ENCODE results near the gene ZFP92.
"Not testable (repeated sequence)": the region's sequence is repeated elsewhere in the genome, so short reads cannot be mapped to it uniquely, and the experiment has no call there.

Gene ZFP92

DNA sequence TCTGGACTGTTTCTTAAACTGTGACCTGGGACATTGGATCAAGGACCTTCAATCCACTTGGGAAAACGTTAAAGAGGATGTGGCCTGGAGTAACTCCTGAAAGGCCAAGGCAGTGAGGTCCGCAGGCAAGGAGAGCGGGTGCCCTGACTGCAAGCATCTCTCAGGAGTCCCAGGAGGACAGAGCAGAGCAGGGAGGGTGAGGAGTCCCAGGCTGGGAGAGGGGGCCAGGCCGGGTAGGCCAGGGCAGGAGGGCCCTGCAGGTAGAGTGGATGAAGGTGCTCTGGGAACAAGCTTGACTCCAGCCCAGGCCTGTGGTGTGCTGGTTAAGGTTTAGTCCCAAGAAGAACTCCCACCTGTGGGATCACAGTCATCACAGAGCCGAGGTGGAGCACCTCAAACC is 23.9 kb upstream of the ZFP92 start:
- H3K79me2 ChIP-seq (ENCODE audit: control insufficient read depth, insufficient read depth, low read length, unreplicated experiment): no peaks in the 10 kb centered on the region
- no peaks in the 10 kb centered on the region for H3K36me3 ChIP-seq (ENCODE audit: insufficient read depth, low read length)
- H2AFZ ChIP-seq (ENCODE audit: low read length, unreplicated experiment): no peak overlapping the region
- no peaks in the 10 kb centered on the region for H3K4me1 ChIP-seq (ENCODE audit: control insufficient read depth, insufficient read depth, low read length, unreplicated experiment)
- H3K27me3 ChIP-seq (ENCODE audit: insufficient read depth, low read length): no peaks in the 10 kb centered on the region
- no peak overlapping the region for H3K27ac ChIP-seq (ENCODE audit: low read depth, low read length)
- H3K4me3 ChIP-seq (ENCODE audit: low read depth, low read length): no peak overlapping the region

GRCh38 chrX:153387987-153388721 is 23.1 kb upstream of the ZFP92 start:
- Histone ChIP-seq H3K36me3 (ENCODE audit: insufficient read depth, low read length) (no peaks in the 10 kb centered on the region), H3K79me2 (ENCODE audit: control insufficient read depth, insufficient read depth, low read length, unreplicated experiment) (no peaks in the 10 kb centered on the region), H3K4me3 (ENCODE audit: low read depth, low read length) (no peak overlapping the region)

GRCh38 chrX:153388722-153389459 is 22.4 kb upstream of the ZFP92 start:
- Histone ChIP-seq H3K79me2 (ENCODE audit: control insufficient read depth, insufficient read depth, low read length, unreplicated experiment) (no peaks in the 10 kb centered on the region), H3K36me3 (ENCODE audit: insufficient read depth, low read length) (no peaks in the 10 kb centered on the region), H3K27me3 (ENCODE audit: insufficient read depth, low read length) (no peaks in the 10 kb centered on the region), H3K4me1 (ENCODE audit: control insufficient read depth, insufficient read depth, low read length, unreplicated experiment) (no peaks in the 10 kb centered on the region), H3K4me3 (ENCODE audit: low read depth, low read length) (no peak overlapping the region), H3K27ac (ENCODE audit: low read depth, low read length) (no peak overlapping the region), H2AFZ (ENCODE audit: low read length, unreplicated experiment) (no peak overlapping the region)

More at GRCh38 chrX:153387987-153388721, 23.1 kb upstream of the ZFP92 start:
- Histone ChIP-seq H2AFZ (ENCODE audit: low read length, unreplicated experiment) (no peak overlapping the region), H3K27ac (ENCODE audit: low read depth, low read length) (no peak overlapping the region), H3K27me3 (ENCODE audit: insufficient read depth, low read length) (no peaks in the 10 kb centered on the region), H3K4me1 (ENCODE audit: control insufficient read depth, insufficient read depth, low read length, unreplicated experiment) (no peaks in the 10 kb centered on the region)

DNA sequence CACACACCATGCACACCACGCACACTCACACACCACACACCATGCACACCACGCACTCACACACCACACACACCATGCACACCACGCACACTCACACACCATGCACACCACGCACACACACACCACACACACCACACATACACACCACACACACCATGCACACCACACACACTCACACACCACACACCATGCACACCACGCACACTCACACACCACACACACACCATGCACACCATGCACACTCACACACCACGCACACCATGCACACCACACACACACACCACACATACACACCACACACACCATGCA is 21.9 kb upstream of the ZFP92 start:
- not testable (repeated sequence) for H2AFZ ChIP-seq (ENCODE audit: low read length, unreplicated experiment); H3K36me3 ChIP-seq (ENCODE audit: insufficient read depth, low read length); H3K4me1 ChIP-seq (ENCODE audit: control insufficient read depth, insufficient read depth, low read length, unreplicated experiment); H3K4me3 ChIP-seq (ENCODE audit: low read depth, low read length); H3K27me3 ChIP-seq (ENCODE audit: insufficient read depth, low read length); H3K79me2 ChIP-seq (ENCODE audit: control insufficient read depth, insufficient read depth, low read length, unreplicated experiment); H3K27ac ChIP-seq (ENCODE audit: low read depth, low read length)

DNA sequence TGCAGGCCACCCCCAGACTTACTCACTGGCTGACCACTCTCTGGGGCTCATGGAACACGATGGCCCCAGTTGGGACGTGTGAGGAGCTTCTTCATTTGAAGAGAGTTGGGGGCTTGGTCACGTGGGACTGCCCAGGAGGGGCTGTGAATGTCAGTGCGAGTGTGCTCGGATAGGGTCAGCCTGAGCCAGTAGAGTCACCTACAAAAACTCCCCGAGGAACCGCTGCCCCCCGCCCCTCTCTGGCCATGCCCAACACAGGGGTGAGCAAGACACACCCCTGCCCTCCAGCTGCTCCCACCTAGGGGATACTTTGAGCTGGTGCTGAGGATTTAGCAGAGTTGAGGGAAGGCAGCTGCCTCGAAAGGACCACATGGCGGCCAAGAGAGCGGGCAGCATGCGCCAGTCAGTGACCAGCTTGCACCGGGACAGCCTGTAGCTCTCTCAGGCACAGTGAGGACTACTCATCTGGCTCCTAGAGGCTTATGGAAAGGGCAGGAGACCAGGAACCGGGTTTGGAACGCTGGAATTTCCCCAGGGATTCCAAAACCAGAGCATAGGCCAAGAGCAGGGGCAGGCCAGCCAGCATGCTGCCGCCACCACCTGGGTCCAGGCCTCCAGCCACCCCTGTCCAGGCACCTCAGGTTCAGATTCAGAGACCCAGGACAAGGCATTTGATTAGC is 18.5 kb upstream of the ZFP92 start:
- H3K27ac ChIP-seq (ENCODE audit: low read depth, low read length): no peak overlapping the region
- no peak overlapping the region for H2AFZ ChIP-seq (ENCODE audit: low read length, unreplicated experiment)
- H3K27me3 ChIP-seq (ENCODE audit: insufficient read depth, low read length): no peaks in the 10 kb centered on the region
- no peaks in the 10 kb centered on the region for H3K4me1 ChIP-seq (ENCODE audit: control insufficient read depth, insufficient read depth, low read length, unreplicated experiment)
- H3K79me2 ChIP-seq (ENCODE audit: control insufficient read depth, insufficient read depth, low read length, unreplicated experiment): no peaks in the 10 kb centered on the region
- H3K36me3 ChIP-seq (ENCODE audit: insufficient read depth, low read length): no peaks in the 10 kb centered on the region
- no peak overlapping the region for H3K4me3 ChIP-seq (ENCODE audit: low read depth, low read length)

- Histone ChIP-seq H2AFZ (ENCODE audit: low read length, unreplicated experiment) (no peak overlapping the region), H3K27me3 (ENCODE audit: insufficient read depth, low read length) (no peaks in the 10 kb centered on the region), H3K4me1 (ENCODE audit: control insufficient read depth, insufficient read depth, low read length, unreplicated experiment) (no peaks in the 10 kb centered on the region), H3K27ac (ENCODE audit: low read depth, low read length) (no peak overlapping the region), H3K4me3 (ENCODE audit: low read depth, low read length) (no peak overlapping the region), H3K36me3 (ENCODE audit: insufficient read depth, low read length) (no peaks in the 10 kb centered on the region), H3K79me2 (ENCODE audit: control insufficient read depth, insufficient read depth, low read length, unreplicated experiment) (no peaks in the 10 kb centered on the region)
These were observed 16.7 kb upstream of the ZFP92 start for GRCh38 chrX:153394612-153395011.

- H3K79me2 ChIP-seq (ENCODE audit: control insufficient read depth, insufficient read depth, low read length, unreplicated experiment): no peaks in the 10 kb centered on the region
- no peak overlapping the region for H3K4me3 ChIP-seq (ENCODE audit: low read depth, low read length)
- no peaks in the 10 kb centered on the region for H3K36me3 ChIP-seq (ENCODE audit: insufficient read depth, low read length)
- H3K27ac ChIP-seq (ENCODE audit: low read depth, low read length): no peak overlapping the region
- no peaks in the 10 kb centered on the region for H3K4me1 ChIP-seq (ENCODE audit: control insufficient read depth, insufficient read depth, low read length, unreplicated experiment)
- H3K27me3 ChIP-seq (ENCODE audit: insufficient read depth, low read length): no peaks in the 10 kb centered on the region
- no peak overlapping the region for H2AFZ ChIP-seq (ENCODE audit: low read length, unreplicated experiment)
These were observed 15.5 kb upstream of the ZFP92 start for GRCh38 chrX:153395613-153396319.

GRCh38 chrX:153396320-153397195 is 14.7 kb upstream of the ZFP92 start:
- no peak overlapping the region for H3K27ac ChIP-seq (ENCODE audit: low read depth, low read length)
- H3K4me1 ChIP-seq (ENCODE audit: control insufficient read depth, insufficient read depth, low read length, unreplicated experiment): no peaks in the 10 kb centered on the region
- H3K27me3 ChIP-seq (ENCODE audit: insufficient read depth, low read length): no peaks in the 10 kb centered on the region
- H3K79me2 ChIP-seq (ENCODE audit: control insufficient read depth, insufficient read depth, low read length, unreplicated experiment): no peaks in the 10 kb centered on the region
- no peaks in the 10 kb centered on the region for H3K36me3 ChIP-seq (ENCODE audit: insufficient read depth, low read length)
- H2AFZ ChIP-seq (ENCODE audit: low read length, unreplicated experiment): no peak overlapping the region
- H3K4me3 ChIP-seq (ENCODE audit: low read depth, low read length): no peak overlapping the region

DNA sequence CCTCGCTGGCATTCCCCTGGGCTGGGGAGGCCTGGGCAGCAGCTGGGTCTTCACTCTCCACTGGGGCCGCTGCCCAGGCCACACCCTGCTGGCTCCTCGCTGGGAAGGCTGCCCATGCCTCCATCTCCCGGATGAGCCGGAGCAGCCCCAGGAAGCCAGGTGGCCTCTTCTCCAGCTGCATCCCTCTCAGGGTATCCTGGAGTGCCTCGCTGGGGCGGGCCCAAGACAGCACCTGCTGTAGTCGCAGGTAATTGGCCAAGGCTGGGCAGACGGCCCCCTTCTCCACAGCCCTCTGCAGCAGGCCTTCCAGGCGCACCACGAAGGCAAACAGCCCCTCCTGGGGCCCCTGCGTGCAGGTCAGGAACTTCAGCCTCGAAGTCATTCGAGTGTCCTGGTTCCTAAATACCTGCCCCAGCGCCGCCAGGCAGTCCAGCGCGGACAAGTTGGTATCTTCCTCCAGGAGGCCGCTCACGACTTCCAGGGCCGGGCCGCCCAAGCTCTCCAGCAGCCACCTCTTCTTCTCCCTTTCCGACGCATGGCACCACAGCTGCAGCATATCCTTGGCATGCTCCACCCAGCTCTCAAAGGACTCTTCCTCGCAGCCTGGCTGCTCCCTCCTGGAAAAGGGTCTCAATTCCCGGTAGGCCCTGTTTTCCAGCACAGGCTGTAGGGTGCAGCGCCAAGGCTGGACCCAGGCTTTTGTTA is 13.9 kb upstream of the ZFP92 start:
- Histone ChIP-seq H3K4me3 (ENCODE audit: low read depth, low read length) (no peak overlapping the region), H3K27me3 (ENCODE audit: insufficient read depth, low read length) (no peaks in the 10 kb centered on the region), H3K4me1 (ENCODE audit: control insufficient read depth, insufficient read depth, low read length, unreplicated experiment) (no peaks in the 10 kb centered on the region), H2AFZ (ENCODE audit: low read length, unreplicated experiment) (no peak overlapping the region), H3K79me2 (ENCODE audit: control insufficient read depth, insufficient read depth, low read length, unreplicated experiment) (no peaks in the 10 kb centered on the region), H3K36me3 (ENCODE audit: insufficient read depth, low read length) (no peaks in the 10 kb centered on the region), H3K27ac (ENCODE audit: low read depth, low read length) (no peak overlapping the region)
